Measurements from ENCODE around the gene UBL4A.
A peak's percentile ranks its signal among the peaks of the same experiment; 100 is the strongest.

Gene UBL4A

GRCh38 chrX:154486396-154487207, at the start of gene UBL4A:
TSS of gene UBL4A (minus strand) at chrX:154486615. CDS start at chrX:154486584, 31 bp downstream.
- DNase-seq (ENCODE audit: low spot score) (peak; percentile 80), FAIRE-seq (no peak)

- FAIRE-seq, result peak; percentile 20
Observed at GRCh38 chrX:154535892-154536291, 49.5 kb upstream of the UBL4A start.

GRCh38 chrX:154534526-154535322, 48.3 kb upstream of the UBL4A start:
- FAIRE-seq, result peak; percentile 90
- peak; percentile 80 for DNase-seq (ENCODE audit: low spot score)

More at GRCh38 chrX:154535892-154536291, 49.5 kb upstream of the UBL4A start:
- no peak for DNase-seq (ENCODE audit: low spot score)

GRCh38 chrX:154532690-154533089, 46.3 kb upstream of the UBL4A start:
- DNase-seq (ENCODE audit: low spot score) (no peak), FAIRE-seq (no peak)

- DNase-seq (ENCODE audit: low spot score), result no peak
- FAIRE-seq, result no peak
Observed at GRCh38 chrX:154531626-154532025, 45.2 kb upstream of the UBL4A start.

GRCh38 chrX:154530286-154530685, 43.9 kb upstream of the UBL4A start:
- DNase-seq (ENCODE audit: low spot score) (no peak), FAIRE-seq (no peak)

- DNase-seq (ENCODE audit: low spot score) (no peak), FAIRE-seq (no peak)
Observed at GRCh38 chrX:154529206-154529612, 42.8 kb upstream of the UBL4A start.

- FAIRE-seq (no peak), DNase-seq (ENCODE audit: low spot score) (peak; percentile 72)
Observed at GRCh38 chrX:154526901-154527675, 40.7 kb upstream of the UBL4A start.

- FAIRE-seq, result no peak
- no peak for DNase-seq (ENCODE audit: low spot score)
Observed at GRCh38 chrX:154525606-154526490, 39.4 kb upstream of the UBL4A start.

GRCh38 chrX:154519389-154519788, 33.0 kb upstream of the UBL4A start:
- no peak for FAIRE-seq

GRCh38 chrX:154517101-154517781, 30.8 kb upstream of the UBL4A start:
- FAIRE-seq (no peak), DNase-seq (ENCODE audit: low spot score) (no peak)

More at GRCh38 chrX:154519389-154519788, 33.0 kb upstream of the UBL4A start:
- DNase-seq (ENCODE audit: low spot score), result no peak

- DNase-seq (ENCODE audit: low spot score) (no peak), FAIRE-seq (no peak)
Observed at GRCh38 chrX:154516656-154517100, 30.3 kb upstream of the UBL4A start.

GRCh38 chrX:154515966-154516655, 29.7 kb upstream of the UBL4A start, which contains the start of gene FAM3A:
TSS of gene FAM3A (minus strand) at chrX:154516232. CDS start at chrX:154515772, 460 bp downstream.
- peak; percentile 92 for DNase-seq (ENCODE audit: low spot score)
- peak; percentile 48 for FAIRE-seq

GRCh38 chrX:154515090-154515965, 28.9 kb upstream of the UBL4A start:
- no peak for FAIRE-seq
- DNase-seq (ENCODE audit: low spot score), result no peak

- no peak for FAIRE-seq
Observed at GRCh38 chrX:154513716-154514115, 27.3 kb upstream of the UBL4A start.

GRCh38 chrX:154512879-154513553, 26.6 kb upstream of the UBL4A start:
- no peak for DNase-seq (ENCODE audit: low spot score)
- no peak for FAIRE-seq

More at GRCh38 chrX:154513716-154514115, 27.3 kb upstream of the UBL4A start:
- no peak for DNase-seq (ENCODE audit: low spot score)

GRCh38 chrX:154511761-154512160, 25.3 kb upstream of the UBL4A start:
- no peak for DNase-seq (ENCODE audit: low spot score)
- FAIRE-seq, result no peak
